ENCODE data around the gene ABI2. TPM values are rescaled to one million over a fixed set of nuclear protein-coding genes. Genes with fewer than 3 reads are reported as not detected.

The ABI2 gene
- total RNA-seq, 2 experiments from 2014 or later, result 19.3 to 21.0 TPM

GRCh38 chr2:203451689-203452088 is 123.5 kb downstream of the ABI2 start:
- no peak overlapping the region for H3K27ac ChIP-seq (ENCODE audit: low read depth in 1 of 2, low read length in 2 of 2)
- H3K36me3 Mint-ChIP-seq (ENCODE audit: low read depth), result peaks cover 9% of the 10 kb centered on the region
- no peak for TF ChIP-seq CTCF (IDR thresholded peaks at IDR 0.05)
- peaks cover 4% of the 10 kb centered on the region for H3K4me1 Mint-ChIP-seq (ENCODE audit: low read depth)
- no peaks in the 10 kb centered on the region for H3K27me3 ChIP-seq (ENCODE audit: control insufficient read depth in 1 of 2, insufficient read depth in 2 of 2, low read length in 2 of 2)
- H3K4me3 Mint-ChIP-seq, result no peak overlapping the region
- ChIA-PET CTCF (no interaction called here), POLR2A (no interaction called here)
- H3K9me3 ChIP-seq (ENCODE audit: control insufficient read depth in 1 of 2, insufficient read depth in 1 of 2, low read length in 2 of 2), result no peaks in the 10 kb centered on the region
- H3K27ac Mint-ChIP-seq, result no peak overlapping the region
- H3K27me3 Mint-ChIP-seq, result no peaks in the 10 kb centered on the region
- ATAC-seq (ENCODE audit: poor library complexity) (no peak), DNase-seq (no peak)
- no peaks in the 10 kb centered on the region for H3K4me1 ChIP-seq (ENCODE audit: insufficient read depth, low read length)
- no peak overlapping the region for H3K4me3 ChIP-seq (ENCODE audit: low read length)
- H3K36me3 ChIP-seq (ENCODE audit: insufficient read depth, low read length), result no peaks in the 10 kb centered on the region
- no peaks in the 10 kb centered on the region for H3K9me3 Mint-ChIP-seq
- intact Hi-C loops (cut with DNase I, micrococcal nuclease), result loop anchor here (2.0 to 10.0 kb wide), 5 partner anchors 225 to 877 kb away; no protein-coding TSS in a partner anchor

GRCh38 chr2:203453858-203454451 is 125.8 kb downstream of the ABI2 start:
- Mint-ChIP-seq H3K4me3 (no peak overlapping the region), H3K27ac (no peak overlapping the region), H3K4me1 (ENCODE audit: low read depth) (peaks cover 4% of the 10 kb centered on the region), H3K9me3 (no peaks in the 10 kb centered on the region), H3K36me3 (ENCODE audit: low read depth) (peaks cover 13% of the 10 kb centered on the region), H3K27me3 (no peaks in the 10 kb centered on the region)
- no peak overlapping the region for H3K27ac ChIP-seq (ENCODE audit: low read depth in 1 of 2, low read length in 2 of 2)
- DNase-seq (peak in 6 of 14 experiments; percentile 11 to 69 (median 46)), ATAC-seq (ENCODE audit: poor library complexity) (peak; percentile 52)
- ChIA-PET POLR2A (no interaction called here), CTCF (interaction anchor here (0.5 to 1.5 kb wide), 4 partner anchors 15 to 328 kb away, joined by 3 to 4 read pairs (median 4); no protein-coding TSS in a partner anchor)
- intact Hi-C loops (cut with DNase I, micrococcal nuclease), result loop anchor here (1.0 to 10.0 kb wide), 6 partner anchors 227 to 881 kb away; no protein-coding TSS in a partner anchor
- H3K4me3 ChIP-seq (ENCODE audit: low read length), result no peak overlapping the region
- no peaks in the 10 kb centered on the region for H3K4me1 ChIP-seq (ENCODE audit: insufficient read depth, low read length)
- peak; percentile 73 for TF ChIP-seq CTCF (IDR thresholded peaks at IDR 0.05)
- H3K27me3 ChIP-seq (ENCODE audit: control insufficient read depth in 1 of 2, insufficient read depth in 2 of 2, low read length in 2 of 2), result no peaks in the 10 kb centered on the region
- H3K36me3 ChIP-seq (ENCODE audit: insufficient read depth, low read length), result no peaks in the 10 kb centered on the region
- H3K9me3 ChIP-seq (ENCODE audit: control insufficient read depth in 1 of 2, insufficient read depth in 1 of 2, low read length in 2 of 2), result no peaks in the 10 kb centered on the region

DNA sequence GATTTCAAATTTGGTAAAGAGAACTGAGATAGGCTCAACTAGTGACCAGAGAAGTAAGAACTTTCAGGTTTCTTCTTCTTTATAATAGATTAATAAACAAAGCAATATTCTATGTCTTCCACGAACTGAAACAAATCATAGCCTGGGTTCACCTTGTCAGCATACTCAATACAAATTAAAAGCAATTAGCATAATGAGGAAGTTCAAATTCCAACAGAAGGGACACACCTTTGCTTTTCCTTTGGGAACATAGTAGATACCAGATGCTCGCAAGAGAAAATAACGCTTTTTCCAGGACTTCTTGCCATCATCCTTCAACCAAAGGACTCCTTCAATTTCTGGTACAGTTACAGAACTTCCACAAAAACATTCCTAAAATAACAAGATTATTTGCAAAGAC is 127.0 kb downstream of the ABI2 start:
- Histone ChIP-seq H3K4me1 (ENCODE audit: insufficient read depth, low read length) (no peaks in the 10 kb centered on the region), H3K9me3 (ENCODE audit: control insufficient read depth in 1 of 2, insufficient read depth in 1 of 2, low read length in 2 of 2) (no peaks in the 10 kb centered on the region), H3K36me3 (ENCODE audit: insufficient read depth, low read length) (no peaks in the 10 kb centered on the region), H3K27ac (ENCODE audit: low read depth in 1 of 2, low read length in 2 of 2) (no peak overlapping the region), H3K27me3 (ENCODE audit: control insufficient read depth in 1 of 2, insufficient read depth in 2 of 2, low read length in 2 of 2) (no peaks in the 10 kb centered on the region), H3K4me3 (ENCODE audit: low read length) (no peak overlapping the region)
- no peak for TF ChIP-seq CTCF (IDR thresholded peaks at IDR 0.05)
- intact Hi-C loops (cut with DNase I, micrococcal nuclease), result loop anchor here in 1 of 2 experiments (10.0 kb wide), 2 partner anchors 230 to 620 kb away; no protein-coding TSS in a partner anchor
- H3K36me3 Mint-ChIP-seq (ENCODE audit: low read depth), result peaks cover 13% of the 10 kb centered on the region
- ChIA-PET POLR2A (no interaction called here), CTCF (interaction anchor here (1.0 kb wide), 1 partner anchor 360 kb away, joined by 4 read pairs; no protein-coding TSS in a partner anchor)
- H3K9me3 Mint-ChIP-seq, result no peaks in the 10 kb centered on the region
- H3K27me3 Mint-ChIP-seq, result no peaks in the 10 kb centered on the region
- peaks cover 4% of the 10 kb centered on the region for H3K4me1 Mint-ChIP-seq (ENCODE audit: low read depth)
- no peak overlapping the region for H3K4me3 Mint-ChIP-seq
- DNase-seq (no peak), ATAC-seq (ENCODE audit: poor library complexity) (no peak)
- H3K27ac Mint-ChIP-seq, result no peak overlapping the region
